ENCODE measurements around the gene CYP2D6. TPM values are rescaled to one million over a fixed set of nuclear protein-coding genes. Genes with fewer than 3 reads are reported as not detected.

CYP2D6 gene
- total and polyA plus RNA-seq, 2 of the 13 experiments (the other 11 are each of a cell fraction or from before 2014, with no cell fraction given), result 1.0 to 3.7 TPM

- TF ChIP-seq ZFP1 (CRISPR knock-in tag; IDR thresholded peaks at IDR 0.05) (no peak), KDM5B (CRISPR knock-in tag; IDR thresholded peaks at IDR 0.05; ENCODE audit: borderline replicate concordance) (peak; percentile 60; the same call in 1 of the 2 replicates), MTA1 (CRISPR knock-in tag; IDR thresholded peaks at IDR 0.05; ENCODE audit: borderline replicate concordance) (no peak), ATF1 (CRISPR knock-in tag; IDR thresholded peaks at IDR 0.05) (no peak), HMGXB4 (CRISPR knock-in tag; IDR thresholded peaks at IDR 0.05; ENCODE audit: borderline replicate concordance in 1 of 2, low read depth in 1 of 2) (peak; percentile 58 to 60; a peak in 2 of 4 replicates), ZNF543 (CRISPR knock-in tag; IDR thresholded peaks at IDR 0.05) (peak; percentile 44), SNRNP70 (IDR thresholded peaks at IDR 0.05; ENCODE audit: low read depth, low read length) (no peak), ZNF770 (CRISPR knock-in tag; IDR thresholded peaks at IDR 0.05) (no peak), SMARCE1 (IDR thresholded peaks at IDR 0.05; ENCODE audit: borderline replicate concordance) (no peak), ZNF138 (CRISPR knock-in tag; IDR thresholded peaks at IDR 0.05; ENCODE audit: low read depth) (0 out of 2 replicates have a peak, but pooled peaks have one; percentile 46), ZNF460 (CRISPR knock-in tag; IDR thresholded peaks at IDR 0.05; ENCODE audit: borderline replicate concordance) (no peak), AGO1 (IDR thresholded peaks at IDR 0.05; ENCODE audit: low read depth, low read length, poor library complexity, severe bottlenecking) (no peak), ZFP36L2 (CRISPR knock-in tag; IDR thresholded peaks at IDR 0.05) (no peak), ARID2 (CRISPR knock-in tag; IDR thresholded peaks at IDR 0.05; ENCODE audit: borderline replicate concordance) (no peak; the same call in 1 of the 2 replicates), FOXP1 (IDR thresholded peaks at IDR 0.05) (no peak), FOXP1 (CRISPR knock-in tag; IDR thresholded peaks at IDR 0.05) (no peak), HMGXB3 (CRISPR knock-in tag; IDR thresholded peaks at IDR 0.05; ENCODE audit: borderline replicate concordance) (no peak), ZNF879 (CRISPR knock-in tag; IDR thresholded peaks at IDR 0.05) (0 out of 2 replicates have a peak, but pooled peaks have one; percentile 38), MED13 (CRISPR knock-in tag; IDR thresholded peaks at IDR 0.05) (peak; percentile 39; the same call in 1 of the 2 replicates)
- TF ChIP-seq, protein P1, sequence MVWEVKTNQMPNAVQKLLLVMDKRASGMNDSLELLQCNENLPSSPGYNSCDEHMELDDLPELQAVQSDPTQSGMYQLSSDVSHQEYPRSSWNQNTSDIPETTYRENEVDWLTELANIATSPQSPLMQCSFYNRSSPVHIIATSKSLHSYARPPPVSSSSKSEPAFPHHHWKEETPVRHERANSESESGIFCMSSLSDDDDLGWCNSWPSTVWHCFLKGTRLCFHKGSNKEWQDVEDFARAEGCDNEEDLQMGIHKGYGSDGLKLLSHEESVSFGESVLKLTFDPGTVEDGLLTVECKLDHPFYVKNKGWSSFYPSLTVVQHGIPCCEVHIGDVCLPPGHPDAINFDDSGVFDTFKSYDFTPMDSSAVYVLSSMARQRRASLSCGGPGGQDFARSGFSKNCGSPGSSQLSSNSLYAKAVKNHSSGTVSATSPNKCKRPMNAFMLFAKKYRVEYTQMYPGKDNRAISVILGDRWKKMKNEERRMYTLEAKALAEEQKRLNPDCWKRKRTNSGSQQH (CRISPR knock-in tag; IDR thresholded peaks at IDR 0.05; ENCODE audit: low read depth), result no peak
Observed at GRCh38 chr22:42079319-42080251, 51.0 kb downstream of the CYP2D6 start, which contains the start of gene SMDT1 (continued).

All from HepG2 (cell line).